Panc1 (cell line): ENCODE measurements around the gene SH3BP4. TPM values are rescaled to one million over a fixed set of nuclear protein-coding genes. Genes with fewer than 3 reads are reported as not detected.

ENCODE experiments used
- ATAC-seq: fragments of 200-7000 bp; cut with Tn5 transposase; 2 replicates; pipeline ENCODE4 v1.9.1; 2020; ENCODE audit warnings: mild to moderate bottlenecking, moderate library complexity
- BruUV-seq: library from RNA; stranded (reverse); fragments of 400-500 nt; replicated peaks from 2 replicates; lab custom pipeline; 2021; lab: Mats Ljungman, UMichigan
- CTCF ChIA-PET: fragments of 300-600 bp; sonication (Branson Sonifier 250); formaldehyde crosslinking; loops from one replicate; lab custom pipeline; 2022; ENCODE audit warnings: antibody characterized with exemption; lab: Charles Lee
- POLR2A ChIA-PET: fragments of 300-600 bp; sonication (Branson Sonifier 250); formaldehyde crosslinking; loops from one replicate; lab custom pipeline; 2022; ENCODE audit warnings: antibody characterized with exemption; lab: Charles Lee
- DNase-seq: peaks from one replicate; pipeline ENCODE4 v3.0.0-alpha.2; 2010; ENCODE audit warnings: low read depth, low spot score
- H3K27ac ChIP-seq: 2 replicates; pipeline ENCODE4 v1.5.1; 2011; ENCODE audit warnings: mild to moderate bottlenecking, low read length, inconsistent platforms
- H3K27me3 ChIP-seq: fragments of 200-500 bp; sonication (Bioruptor generic); 2 replicates; pipeline ENCODE4 v1.6.0; 2014; ENCODE audit warnings: low read length, inconsistent platforms; ENCODE audit not compliant: control insufficient read depth, insufficient read depth
- H3K36me3 ChIP-seq: fragments of 200-500 bp; sonication (Bioruptor generic); 2 replicates; pipeline ENCODE4 v1.5.1; 2014; ENCODE audit warnings: inconsistent platforms, mild to moderate bottlenecking, low read length, moderate library complexity; ENCODE audit not compliant: control insufficient read depth, insufficient read depth
- H3K4me1 ChIP-seq: 2 replicates; pipeline ENCODE4 v1.5.1; 2011; ENCODE audit warnings: inconsistent platforms, mild to moderate bottlenecking, low read length, moderate library complexity; ENCODE audit not compliant: control insufficient read depth, insufficient read depth
- H3K4me3 ChIP-seq, 2 experiments: 2 replicates each; pipeline ENCODE4 v1.5.1; 2011 to 2012; ENCODE audit warnings: low read depth in 2 of 2, low read length in 2 of 2, mild to moderate bottlenecking in 2 of 2, inconsistent platforms in 1 of 2, moderate library complexity in 1 of 2
- H3K9me3 ChIP-seq: fragments of 200-500 bp; sonication (Bioruptor generic); 2 replicates; pipeline ENCODE4 v1.5.1; 2014; ENCODE audit warnings: low read depth, mild to moderate bottlenecking, inconsistent platforms, low read length, moderate library complexity; ENCODE audit not compliant: control insufficient read depth, insufficient read depth
- CTCF ChIP-seq: fragments of 450-650 bp; IDR thresholded peaks from 2 replicates; pipeline ENCODE4 v1.5.1; 2017; ENCODE audit warnings: mild to moderate bottlenecking
- POLR2AphosphoS5 ChIP-seq: IDR thresholded peaks from 2 replicates; pipeline ENCODE4 v1.6.1; 2012; ENCODE audit warnings: mild to moderate bottlenecking, low read depth, low read length, moderate library complexity
- REST ChIP-seq, 2 experiments: IDR thresholded peaks; 2 replicates each; pipeline ENCODE4 v1.6.1; 2011 to 2012; ENCODE audit warnings: low read depth in 2 of 2, control low read depth in 1 of 2, low read length in 1 of 2, mild to moderate bottlenecking in 1 of 2, moderate library complexity in 1 of 2; ENCODE audit not compliant: insufficient read depth in 1 of 2
- SIN3A ChIP-seq: IDR thresholded peaks from 2 replicates; pipeline ENCODE4 v1.6.1; 2012; ENCODE audit warnings: low read depth, mild to moderate bottlenecking, low read length, moderate library complexity, borderline replicate concordance; ENCODE audit not compliant: insufficient read depth
- TCF7L2 ChIP-seq: IDR thresholded peaks from 2 replicates; pipeline ENCODE4 v1.6.1; 2011; ENCODE audit warnings: mild to moderate bottlenecking, low read depth, low read length, inconsistent platforms
- in situ Hi-C: cut with HindIII; loops from 2 replicates; pipeline ENCODE4 v1.10.0; 2016; ENCODE audit warnings: low sequenced_read_pairs, low pct_unique_long_range_greater_than_20kb
- intact Hi-C: fragments of 100-400 bp; cut with micrococcal nuclease; formaldehyde crosslinking; loops from one replicate; pipeline ENCODE4 v1.10.0; 2022; ENCODE audit not compliant: unreplicated experiment
- total RNA-seq: library from RNA; stranded (reverse); gene quantifications from one replicate; pipeline ENCODE4 v1.2.1, GENCODE V29; 2021; ENCODE audit not compliant: unreplicated experiment

SH3BP4 gene
- total RNA-seq, 1 experiment from 2014 or later: 133 TPM

- in situ Hi-C loops: no loop called here
- BruUV-seq: no TSS peak
Observed at GRCh38 chr2:235025800-235026536, 74.2 kb downstream of the SH3BP4 start.

DNA sequence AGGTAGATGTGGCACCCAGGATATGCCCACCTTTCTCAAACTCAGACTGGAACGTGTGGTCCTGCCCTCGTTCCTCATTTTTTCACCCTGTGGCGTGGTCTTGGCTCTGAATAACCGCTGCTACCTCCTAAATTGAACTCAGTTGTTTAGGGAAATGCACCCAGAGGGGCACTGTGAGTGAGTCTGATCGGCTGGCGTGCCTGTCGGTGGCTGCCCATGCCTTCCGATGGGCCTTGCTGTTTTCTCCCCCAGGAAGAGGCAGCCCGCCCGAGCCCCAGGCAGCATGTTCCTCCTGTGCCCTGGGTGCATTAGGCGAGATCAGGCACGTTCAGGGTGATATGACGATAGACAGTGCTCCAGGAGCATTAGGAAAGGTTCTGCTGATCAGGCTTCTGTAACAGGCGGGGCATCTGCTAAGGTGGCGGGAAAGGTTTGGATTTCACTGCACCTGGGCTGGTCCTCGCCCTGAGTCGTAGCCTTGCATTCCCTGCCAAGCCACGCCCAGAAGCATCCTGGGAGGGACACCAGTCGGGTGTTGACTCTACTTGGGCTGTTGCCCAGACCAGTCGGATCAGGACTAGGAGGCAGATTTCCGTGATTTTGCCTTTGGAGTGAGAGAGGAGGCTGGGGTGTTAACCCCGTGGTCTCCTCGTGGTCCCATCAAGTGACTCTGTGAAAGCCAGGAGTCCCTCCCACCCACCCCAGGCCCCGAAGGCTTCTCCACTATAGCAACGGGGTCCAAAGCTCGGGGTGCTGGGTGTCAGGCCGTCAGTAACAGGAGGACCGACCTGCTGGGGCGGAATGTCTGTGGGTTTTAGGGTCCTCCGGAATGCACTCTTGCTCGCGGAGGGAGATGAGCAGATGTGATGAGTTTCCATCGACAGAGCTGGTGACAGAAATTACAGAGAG is 75.1 kb downstream of the SH3BP4 start:
- H3K4me1 ChIP-seq: peaks cover 82% of the 10 kb centered on the region
- no peaks in the 10 kb centered on the region for H3K9me3 ChIP-seq
- H3K27me3 ChIP-seq: no peaks in the 10 kb centered on the region
- BruUV-seq: no TSS peak
- no peak for TF ChIP-seq CTCF
- TF ChIP-seq SIN3A: no peak
- TF ChIP-seq TCF7L2: no peak
- TF ChIP-seq REST (IDR thresholded peaks at IDR 0.05; ENCODE audit: insufficient read depth in 1 of 2, low read depth in 2 of 2, low read length in 1 of 2): no peak
- TF ChIP-seq POLR2AphosphoS5: no peak
- ATAC-seq (peak; percentile 9; the same call in 1 of the 2 replicates), DNase-seq (no peak)
- POLR2A ChIA-PET: no interaction called here
- H3K4me3 ChIP-seq: no peak overlapping the region
- in situ Hi-C loops: no loop called here
- CTCF ChIA-PET: no interaction called here
- peak overlapping the region; percentile 88 for H3K27ac ChIP-seq
- intact Hi-C loops: no loop called here
- no peaks in the 10 kb centered on the region for H3K36me3 ChIP-seq

More at GRCh38 chr2:235025800-235026536, 74.2 kb downstream of the SH3BP4 start:
- peak overlapping the region in 1 of 2 experiments; percentile 5; a peak in 1 of 4 replicates for H3K4me3 ChIP-seq
- TF ChIP-seq POLR2AphosphoS5 (peak; percentile 58), TCF7L2 (no peak)
- no peaks in the 10 kb centered on the region for H3K9me3 ChIP-seq
- no peaks in the 10 kb centered on the region for H3K36me3 ChIP-seq
- ChIA-PET POLR2A (no interaction called here), CTCF (interaction anchor here (0.5 kb wide), 1 partner anchor 19 kb away, joined by 7 read pairs; no protein-coding TSS in a partner anchor)
- intact Hi-C loops: no loop called here
- peak overlapping the region; percentile 88 for H3K27ac ChIP-seq
- H3K4me1 ChIP-seq: peaks cover 91% of the 10 kb centered on the region
- DNase-seq (peak; percentile 65), ATAC-seq (peak; percentile 72)
- H3K27me3 ChIP-seq: no peaks in the 10 kb centered on the region
